Measurements from ENCODE around the gene TMED8. TPM values are rescaled to one million over a fixed set of nuclear protein-coding genes. Genes with fewer than 3 reads are reported as not detected.

Gene TMED8
- total and polyA plus RNA-seq, 10 of the 15 experiments (the other 5 are each of a cell fraction or from before 2014, with no cell fraction given) = 7.3 to 39.1 (median 26.1) TPM

DNA sequence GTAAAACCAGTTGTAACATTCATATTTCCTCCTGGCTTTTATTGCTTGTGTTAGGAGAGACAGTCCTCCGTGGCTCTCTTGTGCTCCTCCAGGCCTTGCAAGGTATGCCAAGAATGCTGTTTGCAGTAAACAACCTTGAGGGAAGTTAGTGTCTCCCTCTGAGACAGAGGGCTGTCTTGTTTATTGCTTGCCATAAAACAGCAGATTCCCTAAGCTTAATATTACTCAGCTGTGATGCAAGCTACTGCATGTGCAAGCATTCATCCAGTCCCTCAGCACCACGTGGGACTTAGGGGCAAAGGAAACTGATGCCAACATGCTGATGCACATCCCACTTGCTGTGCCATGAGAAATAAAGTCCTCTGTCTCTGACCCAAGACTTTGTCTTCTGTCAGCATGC, 62.9 kb downstream of the TMED8 start:
- RAD21 ChIA-PET (ENCODE audit: unreplicated experiment) = interaction anchor here (1.1 to 3.0 kb wide), 3 partner anchors 162 to 441 kb away, joined by 4 to 48 read pairs (median 5); no protein-coding TSS in a partner anchor
- intact Hi-C loops (cut with micrococcal nuclease; ENCODE audit: unreplicated experiment) = no loop called here
- SMC1A ChIA-PET (ENCODE audit: uncharacterized antibody, unreplicated experiment) = interaction anchor here (1.1 to 3.6 kb wide), 4 partner anchors 10 to 161 kb away, joined by 3 to 45 read pairs (median 22); no protein-coding TSS in a partner anchor
- Histone ChIP-seq H4K20me1 (ENCODE audit: control insufficient read depth, insufficient read depth) (no peaks in the 10 kb centered on the region), H3K4me3 (no peak overlapping the region), H3K9me3 (replicated peaks; ENCODE audit: control insufficient read depth, insufficient read depth, low read length) (no peaks in the 10 kb centered on the region), H3K27ac (ENCODE audit: control insufficient read depth, insufficient read depth) (no peak overlapping the region), H3K36me3 (ENCODE audit: control insufficient read depth in 2 of 2, insufficient read depth in 2 of 2, low read length in 1 of 2) (no peaks in the 10 kb centered on the region; a peak in 1 of 4 replicates), H2AFZ (ENCODE audit: control insufficient read depth, low read depth, low read length) (no peak overlapping the region), H3K4me1 (ENCODE audit: control insufficient read depth, insufficient read depth, low read length) (no peaks in the 10 kb centered on the region), H3K79me2 (ENCODE audit: control insufficient read depth, insufficient read depth, low read length) (no peaks in the 10 kb centered on the region), H3K9ac (ENCODE audit: control insufficient read depth, insufficient read depth, low read length) (no peak overlapping the region), H3K27me3 (replicated peaks in 1 of 2; ENCODE audit: control insufficient read depth in 2 of 2, insufficient read depth in 2 of 2, low read length in 1 of 2) (no peaks in the 10 kb centered on the region), H3K4me2 (ENCODE audit: control insufficient read depth, insufficient read depth) (no peak overlapping the region)
- BruUV-seq (replicated peaks) = no TSS peak
- DNase-seq (ENCODE audit: low read depth, low spot score) (no peak), FAIRE-seq (no peak), ATAC-seq (no peak)
- 26% methylated on average over 2 of the region's 2 CpGs for WGBS (ENCODE audit: insufficient coverage, insufficient replicate concordance, low lambda C conversion rate, missing lambda C conversion rate)
- in situ Hi-C loops (cut with MboI) = no loop called here
- CTCF ChIA-PET = interaction anchor here (1.2 to 7.5 kb wide), 10 partner anchors 9 to 441 kb away, joined by 3 to 159 read pairs (median 10); no protein-coding TSS in a partner anchor
- POLR2A ChIA-PET = interaction anchor here (0.5 kb wide), 1 partner anchor 474 kb away, joined by 3 read pairs; no protein-coding TSS in a partner anchor
- no peak for TF ChIP-seq SREBF2 (IDR thresholded peaks at IDR 0.05; ENCODE audit: low read length)
- no peak for TF ChIP-seq MEF2B (IDR thresholded peaks at IDR 0.05; ENCODE audit: partially characterized antibody, poor library complexity, severe bottlenecking)
- TF ChIP-seq IKZF1 (conservative IDR thresholded peaks at IDR 0.05) = no peak
- TF ChIP-seq RFX5 (IDR thresholded peaks at IDR 0.05; ENCODE audit: low read depth, low read length) = no peak
- no peak for TF ChIP-seq FOXM1 (IDR thresholded peaks at IDR 0.05; ENCODE audit: low read depth, low read length)
- TF ChIP-seq IRF4 (IDR thresholded peaks at IDR 0.05; ENCODE audit: low read depth, low read length) = no peak
- no peak for TF ChIP-seq POU2F2 (IDR thresholded peaks at IDR 0.05; ENCODE audit: borderline replicate concordance, low read depth, low read length)
- TF ChIP-seq MYB (IDR thresholded peaks at IDR 0.05; ENCODE audit: borderline replicate concordance, low read depth, low read length) = no peak
- no peak for TF ChIP-seq NR2C1 (IDR thresholded peaks at IDR 0.05)
- TF ChIP-seq ZNF24 (IDR thresholded peaks at IDR 0.05) = no peak
- TF ChIP-seq FOS (IDR thresholded peaks at IDR 0.05; ENCODE audit: borderline replicate concordance, extremely low read depth, insufficient read length) = no peak
- no peak for TF ChIP-seq RELA (IDR thresholded peaks at IDR 0.05; ENCODE audit: borderline replicate concordance, partially characterized antibody)
- TF ChIP-seq POLR2AphosphoS5 (IDR thresholded peaks at IDR 0.05; ENCODE audit: low read length) = no peak
- TF ChIP-seq, protein P1, sequence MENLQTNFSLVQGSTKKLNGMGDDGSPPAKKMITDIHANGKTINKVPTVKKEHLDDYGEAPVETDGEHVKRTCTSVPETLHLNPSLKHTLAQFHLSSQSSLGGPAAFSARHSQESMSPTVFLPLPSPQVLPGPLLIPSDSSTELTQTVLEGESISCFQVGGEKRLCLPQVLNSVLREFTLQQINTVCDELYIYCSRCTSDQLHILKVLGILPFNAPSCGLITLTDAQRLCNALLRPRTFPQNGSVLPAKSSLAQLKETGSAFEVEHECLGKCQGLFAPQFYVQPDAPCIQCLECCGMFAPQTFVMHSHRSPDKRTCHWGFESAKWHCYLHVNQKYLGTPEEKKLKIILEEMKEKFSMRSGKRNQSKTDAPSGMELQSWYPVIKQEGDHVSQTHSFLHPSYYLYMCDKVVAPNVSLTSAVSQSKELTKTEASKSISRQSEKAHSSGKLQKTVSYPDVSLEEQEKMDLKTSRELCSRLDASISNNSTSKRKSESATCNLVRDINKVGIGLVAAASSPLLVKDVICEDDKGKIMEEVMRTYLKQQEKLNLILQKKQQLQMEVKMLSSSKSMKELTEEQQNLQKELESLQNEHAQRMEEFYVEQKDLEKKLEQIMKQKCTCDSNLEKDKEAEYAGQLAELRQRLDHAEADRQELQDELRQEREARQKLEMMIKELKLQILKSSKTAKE (IDR thresholded peaks at IDR 0.05; ENCODE audit: low read depth, poor library complexity, severe bottlenecking) = no peak
- no peak for TF ChIP-seq STAT3 (IDR thresholded peaks at IDR 0.05; ENCODE audit: low read depth, low read length)
- TF ChIP-seq, protein P2, sequence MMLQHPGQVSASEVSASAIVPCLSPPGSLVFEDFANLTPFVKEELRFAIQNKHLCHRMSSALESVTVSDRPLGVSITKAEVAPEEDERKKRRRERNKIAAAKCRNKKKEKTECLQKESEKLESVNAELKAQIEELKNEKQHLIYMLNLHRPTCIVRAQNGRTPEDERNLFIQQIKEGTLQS (IDR thresholded peaks at IDR 0.05; ENCODE audit: borderline replicate concordance, extremely low read depth, low read depth, low read length) = no peak
- TF ChIP-seq PAX8 (IDR thresholded peaks at IDR 0.05) = no peak
- no peak for TF ChIP-seq CREB1 (IDR thresholded peaks at IDR 0.05; ENCODE audit: low read depth)
- no peak for TF ChIP-seq HDGF (IDR thresholded peaks at IDR 0.05)
- no peak for TF ChIP-seq MEF2A (IDR thresholded peaks at IDR 0.05; ENCODE audit: insufficient read depth, low read depth, low read length)
